HepG2 (cell line): Measurements from ENCODE around the gene EMC8. TPM values are rescaled to one million over a fixed set of nuclear protein-coding genes. Genes with fewer than 3 reads are reported as not detected.

Source experiments
- AGO2 ChIP-seq: fragments of 200-400 bp; formaldehyde crosslinking; optimal IDR thresholded peaks from 2 replicates; pipeline ENCODE3; 2017; ENCODE audit warnings: mild to moderate bottlenecking, low read depth, low read length, moderate library complexity
- HNF4A ChIP-seq: sonication (generic); formaldehyde crosslinking; IDR thresholded peaks from 2 replicates; pipeline ENCODE4 v1.4.0; 2020; ENCODE audit warnings: missing genetic modification reagents
- MTA1 ChIP-seq: sonication (generic); formaldehyde crosslinking; IDR thresholded peaks from 2 replicates; pipeline ENCODE4 v1.4.0; 2020; ENCODE audit warnings: missing genetic modification reagents, mild to moderate bottlenecking, borderline replicate concordance
- NR2F6 ChIP-seq, 2 experiments: IDR thresholded peaks; 2 replicates each; pipeline ENCODE4 v1.6.1; 2016; ENCODE audit warnings: antibody characterized with exemption in 1 of 2, mild to moderate bottlenecking in 1 of 2
- PAWR ChIP-seq: sonication (generic); formaldehyde crosslinking; IDR thresholded peaks from 2 replicates; pipeline ENCODE4 v1.4.0; 2020; ENCODE audit warnings: missing genetic modification reagents, mild to moderate bottlenecking, borderline replicate concordance
- PRMT3 ChIP-seq: sonication (generic); formaldehyde crosslinking; IDR thresholded peaks from 2 replicates; pipeline ENCODE4 v1.8.1; 2022; ENCODE audit warnings: low read depth, mild to moderate bottlenecking, moderate library complexity, missing genetic modification reagents, borderline replicate concordance
- RFXAP ChIP-seq: sonication (generic); formaldehyde crosslinking; IDR thresholded peaks from 2 replicates; pipeline ENCODE4 v1.4.0; 2020; ENCODE audit warnings: missing genetic modification reagents, borderline replicate concordance
- SP1 ChIP-seq, 2 experiments: fragments of 450-650 bp in 1 of 2; sonication (generic) in 1 of 2; formaldehyde crosslinking in 1 of 2; IDR thresholded peaks; 2 replicates each; pipeline versions ENCODE4 v1.4.0 to v1.6.1; 2016 to 2020; ENCODE audit warnings: missing genetic modification reagents in 1 of 2
- TP53 ChIP-seq: sonication (generic); formaldehyde crosslinking; conservative IDR thresholded peaks from 2 replicates; pipeline ENCODE4 v1.4.0; 2020; ENCODE audit warnings: missing genetic modification reagents
- ZNF224 ChIP-seq: sonication (generic); formaldehyde crosslinking; IDR thresholded peaks from 2 replicates; pipeline ENCODE4 v1.5.0; 2020; ENCODE audit warnings: mild to moderate bottlenecking, missing genetic modification reagents
- ZNF589 ChIP-seq: sonication (generic); formaldehyde crosslinking; conservative IDR thresholded peaks from 2 replicates; pipeline ENCODE4 v1.8.0; 2022; ENCODE audit warnings: mild to moderate bottlenecking, moderate library complexity, missing genetic modification reagents
- polyA plus RNA-seq, 8 experiments: library from polyadenylated mRNA; depleted of rRNA in 3 of 8; stranded (reverse) in 7 of 8; unstranded in 1 of 8; fragments of >200 nt; fragmentation: Illumina TruSeq in 4 of 8; extraction: Trizol in 4 of 8; gene quantifications; 2 replicates each; pipeline versions ENCODE4 v1.2.1 to v1.2.3, GENCODE V29; 2011 to 2016; ENCODE audit warnings: low read depth in 4 of 8, missing spikeins in 1 of 8, mixed read lengths in 1 of 8; ENCODE audit not compliant: insufficient read depth in 1 of 8
- total RNA-seq, 5 experiments: library from RNA; depleted of rRNA; stranded (reverse); fragments of >200 nt; fragmentation: Illumina TruSeq; extraction: Trizol; gene quantifications; 2 replicates each; pipeline ENCODE4 v1.2.3, GENCODE V29; 2016; ENCODE audit warnings: low read depth in 1 of 5
- TF ChIP-seq, protein P1 (sequence below): sonication (generic); formaldehyde crosslinking; IDR thresholded peaks from 2 replicates; pipeline ENCODE4 v1.4.0; 2020; ENCODE audit warnings: missing genetic modification reagents, mild to moderate bottlenecking, borderline replicate concordance
- TF ChIP-seq, protein P2 (sequence below): sonication (generic); formaldehyde crosslinking; IDR thresholded peaks from 2 replicates; pipeline ENCODE4 v1.5.0; 2020; ENCODE audit warnings: missing genetic modification reagents
- TF ChIP-seq, protein P3 (sequence below): sonication (generic); formaldehyde crosslinking; IDR thresholded peaks from 2 replicates; pipeline ENCODE4 v1.4.0; 2020; ENCODE audit warnings: missing genetic modification reagents; ENCODE audit errors: not compliant biosample characterization
- TF ChIP-seq, protein P4 (sequence below): sonication (generic); IDR thresholded peaks from 2 replicates; pipeline ENCODE4 v1.6.1; 2016; ENCODE audit warnings: low read depth, borderline replicate concordance
- TF ChIP-seq, protein P5 (sequence below): sonication (generic); formaldehyde crosslinking; IDR thresholded peaks from 2 replicates; pipeline ENCODE4 v1.8.0; 2022; ENCODE audit warnings: missing genetic modification reagents, low read depth, mild to moderate bottlenecking, borderline replicate concordance
- TF ChIP-seq, protein P6 (sequence below): sonication (generic); formaldehyde crosslinking; IDR thresholded peaks from 2 replicates; pipeline ENCODE4 v1.8.0; 2022; ENCODE audit warnings: missing genetic modification reagents, mild to moderate bottlenecking, moderate library complexity, borderline replicate concordance

EMC8 gene
- total and polyA plus RNA-seq, 2 of the 13 experiments (the other 11 are each of a cell fraction or from before 2014, with no cell fraction given), result 55.0 to 76.0 TPM

DNA sequence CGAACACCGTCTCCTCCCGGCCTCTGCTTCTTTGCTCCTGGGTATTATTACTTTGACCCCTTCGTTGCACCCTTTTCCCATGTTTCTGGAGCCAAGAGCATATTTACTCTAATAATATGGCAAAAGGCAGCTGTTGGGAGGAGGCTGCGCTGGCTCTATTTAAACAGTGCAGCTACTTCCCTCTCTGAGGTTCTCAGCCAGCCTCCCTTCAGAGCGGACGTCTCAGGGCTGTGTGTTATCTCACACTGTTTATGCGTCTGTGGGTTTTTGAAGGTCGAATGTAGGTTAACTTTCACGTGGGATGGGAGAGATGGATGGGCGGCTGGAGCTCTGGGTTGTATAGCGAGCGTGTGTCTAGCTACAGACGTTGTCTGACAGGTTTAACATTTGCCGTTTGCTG, 45.4 kb upstream of the EMC8 start (continued):
- TF ChIP-seq, protein P1, sequence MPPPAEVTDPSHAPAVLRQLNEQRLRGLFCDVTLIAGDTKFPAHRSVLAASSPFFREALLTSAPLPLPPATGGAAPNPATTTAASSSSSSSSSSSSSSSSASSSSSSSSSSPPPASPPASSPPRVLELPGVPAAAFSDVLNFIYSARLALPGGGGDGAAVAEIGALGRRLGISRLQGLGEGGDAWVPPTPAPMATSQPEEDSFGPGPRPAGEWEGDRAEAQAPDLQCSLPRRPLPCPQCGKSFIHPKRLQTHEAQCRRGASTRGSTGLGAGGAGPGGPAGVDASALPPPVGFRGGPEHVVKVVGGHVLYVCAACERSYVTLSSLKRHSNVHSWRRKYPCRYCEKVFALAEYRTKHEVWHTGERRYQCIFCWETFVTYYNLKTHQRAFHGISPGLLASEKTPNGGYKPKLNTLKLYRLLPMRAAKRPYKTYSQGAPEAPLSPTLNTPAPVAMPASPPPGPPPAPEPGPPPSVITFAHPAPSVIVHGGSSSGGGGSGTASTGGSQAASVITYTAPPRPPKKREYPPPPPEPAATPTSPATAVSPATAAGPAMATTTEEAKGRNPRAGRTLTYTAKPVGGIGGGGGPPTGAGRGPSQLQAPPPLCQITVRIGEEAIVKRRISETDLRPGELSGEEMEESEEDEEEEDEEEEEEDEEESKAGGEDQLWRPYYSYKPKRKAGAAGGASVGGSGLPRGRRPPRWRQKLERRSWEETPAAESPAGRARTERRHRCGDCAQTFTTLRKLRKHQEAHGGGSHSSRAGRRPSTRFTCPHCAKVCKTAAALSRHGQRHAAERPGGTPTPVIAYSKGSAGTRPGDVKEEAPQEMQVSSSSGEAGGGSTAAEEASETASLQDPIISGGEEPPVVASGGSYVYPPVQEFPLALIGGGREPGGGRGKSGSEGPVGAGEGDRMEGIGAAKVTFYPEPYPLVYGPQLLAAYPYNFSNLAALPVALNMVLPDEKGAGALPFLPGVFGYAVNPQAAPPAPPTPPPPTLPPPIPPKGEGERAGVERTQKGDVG (CRISPR knock-in tag), result no peak
- TF ChIP-seq, protein P2, sequence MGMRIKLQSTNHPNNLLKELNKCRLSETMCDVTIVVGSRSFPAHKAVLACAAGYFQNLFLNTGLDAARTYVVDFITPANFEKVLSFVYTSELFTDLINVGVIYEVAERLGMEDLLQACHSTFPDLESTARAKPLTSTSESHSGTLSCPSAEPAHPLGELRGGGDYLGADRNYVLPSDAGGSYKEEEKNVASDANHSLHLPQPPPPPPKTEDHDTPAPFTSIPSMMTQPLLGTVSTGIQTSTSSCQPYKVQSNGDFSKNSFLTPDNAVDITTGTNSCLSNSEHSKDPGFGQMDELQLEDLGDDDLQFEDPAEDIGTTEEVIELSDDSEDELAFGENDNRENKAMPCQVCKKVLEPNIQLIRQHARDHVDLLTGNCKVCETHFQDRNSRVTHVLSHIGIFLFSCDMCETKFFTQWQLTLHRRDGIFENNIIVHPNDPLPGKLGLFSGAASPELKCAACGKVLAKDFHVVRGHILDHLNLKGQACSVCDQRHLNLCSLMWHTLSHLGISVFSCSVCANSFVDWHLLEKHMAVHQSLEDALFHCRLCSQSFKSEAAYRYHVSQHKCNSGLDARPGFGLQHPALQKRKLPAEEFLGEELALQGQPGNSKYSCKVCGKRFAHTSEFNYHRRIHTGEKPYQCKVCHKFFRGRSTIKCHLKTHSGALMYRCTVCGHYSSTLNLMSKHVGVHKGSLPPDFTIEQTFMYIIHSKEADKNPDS, result no peak; the same call in 1 of the 2 replicates
- TF ChIP-seq, protein P3, sequence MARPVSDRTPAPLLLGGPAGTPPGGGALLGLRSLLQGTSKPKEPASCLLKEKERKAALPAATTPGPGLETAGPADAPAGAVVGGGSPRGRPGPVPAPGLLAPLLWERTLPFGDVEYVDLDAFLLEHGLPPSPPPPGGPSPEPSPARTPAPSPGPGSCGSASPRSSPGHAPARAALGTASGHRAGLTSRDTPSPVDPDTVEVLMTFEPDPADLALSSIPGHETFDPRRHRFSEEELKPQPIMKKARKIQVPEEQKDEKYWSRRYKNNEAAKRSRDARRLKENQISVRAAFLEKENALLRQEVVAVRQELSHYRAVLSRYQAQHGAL, result no peak
- TF ChIP-seq, protein P4, sequence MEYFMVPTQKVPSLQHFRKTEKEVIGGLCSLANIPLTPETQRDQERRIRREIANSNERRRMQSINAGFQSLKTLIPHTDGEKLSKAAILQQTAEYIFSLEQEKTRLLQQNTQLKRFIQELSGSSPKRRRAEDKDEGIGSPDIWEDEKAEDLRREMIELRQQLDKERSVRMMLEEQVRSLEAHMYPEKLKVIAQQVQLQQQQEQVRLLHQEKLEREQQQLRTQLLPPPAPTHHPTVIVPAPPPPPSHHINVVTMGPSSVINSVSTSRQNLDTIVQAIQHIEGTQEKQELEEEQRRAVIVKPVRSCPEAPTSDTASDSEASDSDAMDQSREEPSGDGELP, result peak; percentile 64; the same call in 1 of the 2 replicates
- TF ChIP-seq TP53 (no peak), PRMT3 (CRISPR knock-in tag) (no peak), PAWR (no peak), ZNF224 (CRISPR knock-in tag) (no peak), ZNF589 (CRISPR knock-in tag) (no peak), HNF4A (CRISPR knock-in tag) (peak; percentile 52; the same call in 1 of the 2 replicates), AGO2 (no peak), RFXAP (CRISPR knock-in tag) (no peak), SP1 (IDR thresholded peaks at IDR 0.05) (no peak), SP1 (CRISPR knock-in tag; IDR thresholded peaks at IDR 0.05) (no peak), MTA1 (no peak; the same call in 1 of the 2 replicates), NR2F6 (IDR thresholded peaks at IDR 0.05) (peak; percentile 79), NR2F6 (CRISPR knock-in tag; IDR thresholded peaks at IDR 0.05) (peak; percentile 48; the same call in 1 of the 2 replicates)
- TF ChIP-seq, protein P5, sequence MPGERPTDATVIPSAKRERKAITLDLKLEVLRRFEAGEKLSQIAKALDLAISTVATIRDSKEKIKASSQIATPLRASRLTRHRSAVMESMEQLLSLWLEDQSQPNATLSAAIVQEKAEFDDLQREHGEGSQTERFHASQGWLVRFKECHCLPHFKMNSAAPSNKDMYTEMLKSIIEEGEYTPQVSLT (CRISPR knock-in tag), result no peak
- TF ChIP-seq, protein P6, sequence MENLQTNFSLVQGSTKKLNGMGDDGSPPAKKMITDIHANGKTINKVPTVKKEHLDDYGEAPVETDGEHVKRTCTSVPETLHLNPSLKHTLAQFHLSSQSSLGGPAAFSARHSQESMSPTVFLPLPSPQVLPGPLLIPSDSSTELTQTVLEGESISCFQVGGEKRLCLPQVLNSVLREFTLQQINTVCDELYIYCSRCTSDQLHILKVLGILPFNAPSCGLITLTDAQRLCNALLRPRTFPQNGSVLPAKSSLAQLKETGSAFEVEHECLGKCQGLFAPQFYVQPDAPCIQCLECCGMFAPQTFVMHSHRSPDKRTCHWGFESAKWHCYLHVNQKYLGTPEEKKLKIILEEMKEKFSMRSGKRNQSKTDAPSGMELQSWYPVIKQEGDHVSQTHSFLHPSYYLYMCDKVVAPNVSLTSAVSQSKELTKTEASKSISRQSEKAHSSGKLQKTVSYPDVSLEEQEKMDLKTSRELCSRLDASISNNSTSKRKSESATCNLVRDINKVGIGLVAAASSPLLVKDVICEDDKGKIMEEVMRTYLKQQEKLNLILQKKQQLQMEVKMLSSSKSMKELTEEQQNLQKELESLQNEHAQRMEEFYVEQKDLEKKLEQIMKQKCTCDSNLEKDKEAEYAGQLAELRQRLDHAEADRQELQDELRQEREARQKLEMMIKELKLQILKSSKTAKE, result peak; percentile 83
